ENCODE data around the gene OTOP3.

GRCh38 chr17:74981979-74982662, 46.4 kb downstream of the OTOP3 start:
- TF ChIP-seq TOX (CRISPR knock-in tag; IDR thresholded peaks at IDR 0.05; ENCODE audit: borderline replicate concordance), result no peak
- no peak for TF ChIP-seq TCF4 (CRISPR knock-in tag; IDR thresholded peaks at IDR 0.05; ENCODE audit: borderline replicate concordance)
- TF ChIP-seq POU6F1 (CRISPR knock-in tag; IDR thresholded peaks at IDR 0.05; ENCODE audit: borderline replicate concordance, low read depth), result no peak
- no peak for TF ChIP-seq ZNF565 (CRISPR knock-in tag; conservative IDR thresholded peaks at IDR 0.05; ENCODE audit: low read depth)
- TF ChIP-seq ISL1 (CRISPR knock-in tag; IDR thresholded peaks at IDR 0.05), result no peak
- no peak for TF ChIP-seq GLIS3 (CRISPR knock-in tag; IDR thresholded peaks at IDR 0.05)
- TF ChIP-seq ZFP3 (CRISPR knock-in tag; IDR thresholded peaks at IDR 0.05), result no peak; the same call in 1 of the 2 replicates
- no peak for TF ChIP-seq BACH2 (CRISPR knock-in tag; IDR thresholded peaks at IDR 0.05; ENCODE audit: borderline replicate concordance)
- peak; percentile 80; the same call in 1 of the 2 replicates for TF ChIP-seq CREB5 (CRISPR knock-in tag; IDR thresholded peaks at IDR 0.05; ENCODE audit: low read depth)
